WERI-Rb-1 (cell line): ENCODE results near the gene SOBP.

Experiments
- DNase-seq: peaks from one replicate; pipeline ENCODE4 v3.0.0-alpha.2; 2020
- H3K27ac ChIP-seq: fragments of 250-450 bp; sonication (Bioruptor Pico); 2 replicates; pipeline ENCODE4 v1.5.1; 2020; ENCODE audit warnings: mild to moderate bottlenecking, moderate library complexity
- H3K27me3 ChIP-seq: fragments of 250-450 bp; sonication (Bioruptor Pico); 2 replicates; pipeline ENCODE4 v1.5.1; 2021; ENCODE audit warnings: mild to moderate bottlenecking, low read depth, moderate library complexity; ENCODE audit not compliant: insufficient read depth, severe bottlenecking
- H3K36me3 ChIP-seq: fragments of 250-450 bp; sonication (Bioruptor Pico); 2 replicates; pipeline ENCODE4 v1.5.1; 2020; ENCODE audit warnings: mild to moderate bottlenecking, moderate library complexity
- H3K4me3 ChIP-seq: 2 replicates; pipeline ENCODE4 v1.5.1; 2011; ENCODE audit warnings: low read depth, mild to moderate bottlenecking, control low read depth, low read length
- H3K9me3 ChIP-seq: fragments of 250-450 bp; sonication (Bioruptor Pico); 2 replicates; pipeline ENCODE4 v1.5.1; 2021; ENCODE audit warnings: mild to moderate bottlenecking, moderate library complexity; ENCODE audit not compliant: severe bottlenecking
- CTCF ChIP-seq: IDR thresholded peaks from 2 replicates; pipeline ENCODE4 v1.5.1; 2011; ENCODE audit warnings: low read depth, mild to moderate bottlenecking, control low read depth, inconsistent platforms, low read length

SOBP gene

DNA sequence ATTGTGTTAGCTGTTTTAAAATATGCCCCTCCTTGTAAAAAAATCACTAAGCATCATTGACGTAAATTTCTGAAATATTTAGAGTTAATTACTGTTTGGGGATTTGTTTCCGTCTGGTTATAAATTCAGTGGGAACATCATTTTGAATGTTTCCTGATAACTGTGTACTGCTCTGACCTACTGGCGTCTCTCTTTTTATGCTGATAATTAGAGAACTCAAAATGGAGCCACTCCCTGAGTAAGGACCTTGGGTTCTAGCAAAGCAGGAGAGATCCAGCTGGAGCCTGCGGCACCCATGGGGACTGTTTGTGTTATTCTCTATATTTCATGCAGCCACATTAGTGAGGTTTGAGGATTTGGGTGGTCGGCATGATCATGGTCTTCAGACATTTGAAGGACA is 124.9 kb downstream of the SOBP start:
- Histone ChIP-seq H3K27ac (no peak overlapping the region), H3K36me3 (no peaks in the 10 kb centered on the region), H3K27me3 (no peaks in the 10 kb centered on the region), H3K4me3 (no peak overlapping the region), H3K9me3 (no peaks in the 10 kb centered on the region)
- no peak for DNase-seq
- TF ChIP-seq CTCF = no peak

DNA sequence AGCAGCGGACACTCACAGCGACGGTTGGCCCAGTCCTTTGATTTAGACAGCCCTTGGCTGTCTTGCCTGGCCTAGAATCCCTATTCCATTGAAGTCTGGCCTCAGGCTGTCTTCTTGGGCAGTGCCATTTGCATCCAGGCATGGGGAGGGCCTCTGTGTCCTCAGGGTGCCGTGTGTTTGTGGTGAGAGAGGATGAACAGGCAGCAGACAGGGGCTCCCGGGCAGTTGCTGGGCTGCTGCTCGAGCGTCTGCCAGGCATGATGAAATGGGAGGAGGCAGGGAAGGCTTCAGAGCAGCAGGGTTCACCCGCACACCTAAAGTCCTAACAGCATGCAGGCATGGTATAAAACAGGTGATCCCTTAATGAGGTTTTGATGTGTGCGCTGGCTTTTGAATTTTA is 126.9 kb downstream of the SOBP start:
- no peak for DNase-seq
- TF ChIP-seq CTCF = no peak
- no peak overlapping the region for H3K27ac ChIP-seq

DNA sequence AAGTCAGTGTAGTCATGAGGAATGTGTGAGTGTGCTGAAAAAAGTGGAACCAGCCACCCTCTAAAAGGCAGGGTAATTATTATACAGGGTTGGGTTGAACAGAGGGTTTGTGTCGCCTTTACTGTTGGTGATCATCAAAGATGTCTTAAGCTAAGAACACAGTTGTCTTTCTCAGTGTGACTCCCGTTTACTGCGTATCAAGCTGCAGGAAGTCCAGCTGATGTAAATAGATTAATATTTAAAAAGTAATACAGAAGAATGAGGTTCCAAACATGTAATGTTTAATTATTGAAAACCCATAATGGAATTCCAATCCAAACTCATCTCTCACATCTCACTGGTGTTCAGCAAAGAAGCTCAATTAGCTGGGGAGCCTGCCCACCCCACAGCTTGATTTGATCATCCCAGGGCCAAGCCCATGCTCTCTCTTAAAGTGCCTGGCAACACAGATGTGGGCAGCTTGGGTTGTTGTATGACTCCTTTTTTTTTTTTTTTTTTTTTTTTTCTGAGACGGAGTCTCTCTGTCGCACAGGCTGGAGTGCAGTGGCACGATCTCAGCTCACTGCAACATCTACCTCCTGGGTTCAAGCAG is 127.5 kb downstream of the SOBP start:
- no peak for DNase-seq
- no peaks in the 10 kb centered on the region for H3K36me3 ChIP-seq
- H3K9me3 ChIP-seq = no peaks in the 10 kb centered on the region
- no peak for TF ChIP-seq CTCF
- no peak overlapping the region for H3K4me3 ChIP-seq
- H3K27me3 ChIP-seq = no peaks in the 10 kb centered on the region
- no peak overlapping the region for H3K27ac ChIP-seq

More for the DNA sequence above, 126.9 kb downstream of the SOBP start:
- Histone ChIP-seq H3K27me3 (no peaks in the 10 kb centered on the region), H3K9me3 (no peaks in the 10 kb centered on the region), H3K4me3 (no peak overlapping the region), H3K36me3 (no peaks in the 10 kb centered on the region)

DNA sequence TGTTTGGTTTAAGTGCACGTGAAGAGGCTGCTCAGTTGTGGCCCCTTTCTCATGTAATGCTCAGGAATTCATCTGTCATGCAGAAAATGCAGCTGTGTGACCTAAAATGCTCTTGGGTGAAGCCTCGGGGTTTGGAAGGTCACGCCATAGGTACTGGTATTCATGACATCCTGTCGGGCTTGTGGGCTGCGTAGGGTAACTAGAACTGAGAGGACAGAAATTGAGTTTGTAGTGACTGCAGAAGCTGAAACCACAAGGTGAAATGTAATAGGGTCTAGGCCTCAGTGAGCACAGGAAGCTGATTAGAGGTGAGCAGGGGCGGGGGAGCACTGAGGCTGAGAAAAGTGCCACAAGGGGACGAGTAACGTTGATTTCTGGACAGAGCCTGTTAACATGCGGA is 128.8 kb downstream of the SOBP start:
- Histone ChIP-seq H3K27me3 (no peaks in the 10 kb centered on the region), H3K27ac (no peak overlapping the region), H3K9me3 (no peaks in the 10 kb centered on the region), H3K4me3 (no peak overlapping the region), H3K36me3 (no peaks in the 10 kb centered on the region)
- no peak for DNase-seq
- no peak for TF ChIP-seq CTCF

DNA sequence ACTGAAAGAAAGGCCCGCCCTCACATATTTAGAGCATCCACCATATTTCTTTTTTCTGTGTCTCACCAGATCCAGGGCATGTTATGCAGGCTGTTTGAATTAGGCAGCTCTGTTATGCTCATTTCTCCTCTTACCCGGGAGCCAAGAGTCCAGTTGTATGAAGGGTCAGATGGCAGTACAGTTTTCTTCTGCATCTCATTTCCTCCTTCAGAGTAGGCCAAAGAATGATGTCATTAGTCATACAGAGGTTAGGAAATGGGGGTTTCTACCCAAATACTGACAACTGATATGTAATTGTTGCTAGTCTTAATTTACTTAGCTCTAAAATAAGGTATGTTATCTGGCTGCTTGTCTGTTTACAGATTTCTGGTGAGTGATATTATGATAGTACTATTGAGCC is 130.8 kb downstream of the SOBP start:
- no peak for TF ChIP-seq CTCF
- no peak for DNase-seq
- no peak overlapping the region for H3K27ac ChIP-seq
- no peaks in the 10 kb centered on the region for H3K36me3 ChIP-seq
- no peaks in the 10 kb centered on the region for H3K27me3 ChIP-seq
- no peaks in the 10 kb centered on the region for H3K9me3 ChIP-seq
- H3K4me3 ChIP-seq = no peak overlapping the region
